Vagina (tissue), 2 donors: ENCODE results near the gene SLC6A1.

ENCODE experiments used
- POLR2A ChIP-seq, 2 donors: fragments of 450-650 bp; IDR thresholded peaks; one replicate each; pipeline ENCODE4 v1.6.1; 2017; ENCODE audit warnings: antibody characterized with exemption in 2 of 2, mild to moderate bottlenecking in 2 of 2, moderate library complexity in 2 of 2
- POLR2AphosphoS5 ChIP-seq, 2 donors: sonication (generic); formaldehyde crosslinking; IDR thresholded peaks; one replicate each; pipeline ENCODE4 v1.9.0; 2017; ENCODE audit warnings: antibody characterized with exemption in 2 of 2, mild to moderate bottlenecking in 2 of 2, low read depth in 1 of 2; ENCODE audit not compliant: insufficient read depth in 1 of 2

DNA sequence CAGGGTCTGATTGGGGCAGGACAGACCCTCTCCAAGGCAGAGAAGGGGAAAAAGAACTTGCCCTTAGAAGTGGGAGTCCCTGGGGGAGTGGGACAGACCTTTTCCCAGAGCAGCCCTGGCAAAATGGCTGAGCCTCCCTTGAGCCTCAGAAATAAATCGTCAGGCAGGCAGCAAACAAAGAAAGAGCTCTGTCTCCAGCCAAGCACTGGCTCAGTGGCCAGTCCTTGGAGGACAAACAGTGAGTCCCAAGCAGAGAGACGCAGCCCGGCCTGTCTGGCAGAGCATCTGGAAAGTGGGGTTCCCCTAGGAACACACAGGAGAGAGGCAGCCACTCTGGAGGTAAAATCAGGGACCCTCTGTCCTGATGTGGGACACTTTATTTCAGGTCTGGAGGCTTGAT, 1.8 kb downstream of the SLC6A1 start:
- no peak for TF ChIP-seq POLR2A (IDR thresholded peaks at IDR 0.05)
- TF ChIP-seq POLR2AphosphoS5 (IDR thresholded peaks at IDR 0.05; ENCODE audit: insufficient read depth in 1 of 2, low read depth in 1 of 2): no peak
